Stimulated activated CD4-positive, alpha-beta T cell treated with anti-CD3 and anti-CD28 coated beads, Interleukin-12 subunit alpha, Interleukin-12 subunit beta, amount 100 ng/mL, for 4 hours (primary cell): ENCODE data around the gene EAPP.
"Not testable (repeated sequence)": the region's sequence is repeated elsewhere in the genome, so short reads cannot be mapped to it uniquely, and the experiment has no call there.

Source experiments
- DNase-seq: peaks from one replicate; pipeline ENCODE4 v3.0.0-alpha.2; 2020

The EAPP gene

GRCh38 chr14:34539407-34540180 is at the start of gene EAPP:
Gene EAPP, minus strand, starts transcription at chr14:34539701. Its CDS starts 73 bp downstream, at chr14:34539628.
- DNase-seq: peak; percentile 91

GRCh38 chr14:34583525-34583924 is 44.0 kb upstream of the EAPP start:
- no peak for DNase-seq

- DNase-seq: no peak
Observed at GRCh38 chr14:34582117-34582680, 42.7 kb upstream of the EAPP start.

GRCh38 chr14:34580381-34580780 is 40.9 kb upstream of the EAPP start:
- DNase-seq: no peak

GRCh38 chr14:34571771-34572170 is 32.3 kb upstream of the EAPP start:
- DNase-seq: no peak

- DNase-seq: no peak
Observed at GRCh38 chr14:34569750-34570149, 30.2 kb upstream of the EAPP start.

DNA sequence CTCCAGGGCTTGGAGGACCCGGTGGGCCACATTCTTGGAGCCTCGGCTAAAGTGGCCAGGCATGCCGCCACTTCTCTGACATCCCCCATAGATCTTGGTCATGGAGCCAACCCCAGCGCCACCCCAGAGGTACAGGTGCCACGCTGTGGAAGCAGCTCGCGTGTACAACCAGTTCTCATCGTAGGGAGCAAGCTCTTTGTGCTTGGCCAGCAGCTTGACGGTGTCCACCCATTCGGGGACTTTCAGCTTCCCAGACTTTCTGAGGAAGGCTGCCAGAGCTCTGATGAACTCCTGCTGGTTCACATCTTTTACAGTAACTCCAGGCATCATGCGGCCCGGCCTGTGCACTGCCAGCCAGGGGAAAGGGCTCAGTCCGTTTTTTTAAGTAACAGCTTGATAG is 29.3 kb upstream of the EAPP start:
- DNase-seq: no peak

DNA sequence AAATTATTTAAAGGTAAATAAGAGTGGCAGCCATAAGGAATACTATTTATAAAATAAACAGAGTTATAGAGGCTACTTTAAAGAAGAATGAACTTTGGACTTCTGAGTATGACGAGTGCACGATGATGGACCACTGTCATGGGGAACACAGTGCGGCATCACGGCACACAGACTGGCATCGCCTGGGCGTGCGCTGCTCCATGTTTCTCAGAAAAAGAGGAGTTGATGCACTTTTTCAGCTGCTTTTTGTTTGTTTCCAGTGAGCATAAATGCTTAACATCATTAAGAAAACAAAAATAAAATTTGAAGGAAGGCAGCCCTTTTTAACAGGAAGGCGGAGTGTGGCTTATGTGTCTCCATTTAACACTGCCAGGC is 23.3 kb upstream of the EAPP start:
- no peak for DNase-seq

GRCh38 chr14:34562037-34562775 is 22.7 kb upstream of the EAPP start:
- DNase-seq: not testable (repeated sequence)

GRCh38 chr14:34556498-34556829 is 17.0 kb upstream of the EAPP start:
- DNase-seq: not testable (repeated sequence)

GRCh38 chr14:34555583-34556497 is 16.3 kb upstream of the EAPP start:
- DNase-seq: not testable (repeated sequence)

DNA sequence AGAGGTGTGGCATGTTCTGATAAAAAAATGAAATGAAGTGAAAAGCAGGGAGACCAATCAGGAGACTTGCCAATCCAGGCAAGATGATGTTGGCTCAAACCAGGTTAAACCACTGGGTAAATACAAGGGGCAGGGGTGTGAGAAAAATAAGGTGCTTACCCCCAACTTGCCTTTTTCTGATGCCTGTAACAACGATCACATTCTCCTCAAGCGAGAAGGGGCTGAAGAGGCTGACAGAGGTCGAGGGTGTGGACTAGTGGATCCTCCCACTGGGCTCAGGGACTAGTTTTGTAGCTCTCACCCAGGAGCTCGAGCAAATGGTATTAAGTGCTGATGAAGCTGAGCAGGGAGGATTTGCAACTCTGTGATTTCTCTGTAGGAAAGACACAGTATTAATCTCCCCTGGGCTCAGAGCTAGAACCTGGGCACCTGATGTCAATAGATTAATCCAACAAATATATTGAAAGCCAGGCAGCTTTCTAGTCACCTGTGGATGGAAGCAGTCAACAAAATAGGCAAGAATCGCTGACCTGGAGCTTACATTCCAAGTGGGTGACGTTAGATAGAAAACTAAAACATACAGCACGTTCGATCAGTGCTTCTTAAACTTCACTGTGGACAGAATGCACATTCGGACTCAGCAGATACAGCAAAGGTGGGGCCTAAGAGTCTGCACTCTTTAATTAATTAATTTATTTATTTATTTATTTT is 15.2 kb upstream of the EAPP start:
- DNase-seq: no peak

DNA sequence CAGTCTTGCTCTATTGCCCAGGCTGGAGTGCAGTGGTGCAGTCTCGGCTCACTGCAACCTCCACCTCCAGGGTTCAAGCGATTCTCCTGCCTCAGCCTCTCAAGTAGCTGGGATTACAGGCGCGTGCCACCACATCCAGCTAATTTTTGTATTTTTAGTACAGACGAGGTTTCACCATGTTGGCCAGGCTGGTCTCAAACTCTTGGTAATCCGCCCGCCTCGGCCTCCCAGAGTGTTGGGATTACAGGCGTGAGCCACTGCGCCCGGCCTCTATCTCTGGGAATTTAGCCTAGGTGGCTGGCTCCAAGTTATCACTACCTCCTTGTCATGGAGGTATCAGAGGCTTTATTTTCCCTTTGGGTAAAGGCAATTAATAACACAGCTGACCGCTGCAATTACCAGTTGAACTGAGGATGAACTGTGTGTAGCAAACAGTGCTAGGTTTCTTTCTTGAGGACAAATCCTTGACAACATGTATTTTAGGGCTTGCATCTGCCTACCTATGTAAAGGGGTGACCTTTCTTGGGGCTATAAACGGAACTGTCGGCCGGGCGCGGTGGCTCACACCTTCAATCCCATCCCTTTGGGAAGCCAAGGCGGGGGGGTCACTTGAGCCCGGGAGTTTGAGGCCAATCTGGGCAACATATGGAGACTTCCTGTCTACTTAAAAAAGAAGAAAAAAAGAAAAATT is 9.9 kb upstream of the EAPP start:
- DNase-seq: not testable (repeated sequence)

DNA sequence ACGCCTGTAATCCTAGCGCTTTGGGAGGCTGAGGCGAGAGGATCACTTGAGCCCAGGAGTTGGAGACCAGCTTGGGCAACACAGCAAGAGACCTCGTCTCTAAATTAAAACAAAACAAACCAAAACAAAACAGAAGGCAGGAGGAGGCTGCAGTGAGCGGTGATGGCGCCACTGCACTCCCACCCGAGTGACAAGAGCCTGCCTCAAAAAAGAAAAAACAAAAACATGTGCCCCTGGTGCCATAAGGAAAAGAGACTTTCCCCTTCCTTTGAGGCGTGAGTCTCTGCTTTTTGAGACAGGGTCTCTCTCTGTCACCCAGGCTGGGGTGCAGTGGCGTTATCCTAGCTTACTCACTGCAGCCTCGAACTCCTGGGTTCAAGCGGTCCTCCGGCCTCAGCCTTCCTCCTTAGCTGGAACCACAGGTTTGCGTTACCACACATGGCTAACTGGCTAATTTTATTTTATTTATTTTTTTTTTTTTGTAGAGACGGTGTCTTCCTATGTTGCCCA is 9.0 kb upstream of the EAPP start:
- no peak for DNase-seq

GRCh38 chr14:34547136-34547520 is 7.6 kb upstream of the EAPP start:
- not testable (repeated sequence) for DNase-seq

DNA sequence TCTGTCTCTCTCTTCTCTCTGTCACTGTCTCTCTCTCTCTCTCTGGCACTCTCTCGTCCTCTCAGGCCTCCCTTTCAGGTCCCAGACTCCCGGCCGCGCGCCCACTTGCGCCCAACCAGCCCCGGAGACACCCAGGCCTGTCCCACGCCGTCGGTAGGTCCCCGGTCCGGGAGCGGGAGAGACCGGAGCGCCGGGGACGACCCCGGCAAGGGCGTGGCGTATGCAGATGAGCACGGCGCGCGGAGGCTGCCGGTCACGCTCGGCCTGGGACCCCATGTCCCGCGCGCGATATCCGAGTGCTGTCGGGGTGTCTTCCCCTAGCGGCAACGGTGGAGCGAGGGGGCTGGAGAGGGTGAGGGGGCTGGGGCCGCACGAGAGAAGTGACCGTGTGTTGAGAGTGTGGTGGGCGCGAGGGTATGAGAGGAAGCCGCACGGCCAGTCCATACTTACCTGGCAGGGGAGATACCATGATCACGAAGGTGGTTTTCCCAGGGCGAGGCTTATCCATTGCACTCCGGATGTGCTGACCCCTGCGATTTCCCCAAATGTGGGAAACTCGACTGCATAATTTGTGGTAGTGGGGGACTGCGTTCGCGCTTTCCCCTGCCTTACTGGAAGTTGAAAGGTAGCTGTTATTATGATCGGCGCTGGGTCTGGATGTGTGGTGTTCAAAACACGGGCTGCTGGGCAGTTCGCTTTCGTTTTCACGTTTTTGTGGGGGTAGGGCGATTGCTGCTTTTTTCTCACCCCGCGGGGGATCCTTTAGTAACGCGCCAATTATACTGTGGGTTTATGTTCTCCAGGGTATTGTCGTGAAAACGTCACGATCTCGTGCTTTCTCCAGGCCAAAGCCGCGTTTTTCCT is 7.0 kb upstream of the EAPP start:
- not testable (repeated sequence) for DNase-seq

- DNase-seq: not testable (repeated sequence)
Observed at GRCh38 chr14:34540181-34541059, 919 bp upstream of the EAPP start.

GRCh38 chr14:34538871-34539406 is 562 bp downstream of the EAPP start:
- no peak for DNase-seq

DNA sequence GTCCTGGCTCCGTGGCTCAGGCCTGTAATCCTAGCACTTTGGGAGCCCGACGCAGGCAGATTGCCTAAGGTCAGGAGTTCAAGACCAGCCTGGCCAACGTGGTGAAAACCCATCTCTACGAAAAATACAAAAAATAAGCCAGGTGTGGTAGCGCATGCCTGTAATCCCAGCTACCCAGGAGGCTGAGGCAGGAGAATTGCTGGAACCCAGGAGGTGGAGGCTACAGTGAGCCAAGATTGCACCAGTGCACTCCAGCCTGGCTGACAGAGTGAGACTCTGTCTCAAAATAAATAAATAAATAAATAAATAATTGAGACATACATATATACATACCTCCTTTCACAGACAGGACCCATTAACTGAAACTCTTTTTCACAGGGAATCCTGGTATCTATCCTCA is 1.4 kb downstream of the EAPP start:
- not testable (repeated sequence) for DNase-seq
